ENCODE results near the gene CTCFL.

CTCFL gene

GRCh38 chr20:57560554-57561355, 35.8 kb upstream of the CTCFL start, which contains the start of gene PCK1:
TSS of gene PCK1 (plus strand) at chr20:57561110. CDS start at chr20:57561412, 302 bp downstream.
- DNase-seq (ENCODE audit: low spot score) = no peak

- no peak for DNase-seq (ENCODE audit: low spot score)
These were observed 35.0 kb upstream of the CTCFL start for GRCh38 chr20:57559658-57560553.

- no peak for DNase-seq (ENCODE audit: low spot score)
These were observed 34.3 kb upstream of the CTCFL start for GRCh38 chr20:57559289-57559634.

GRCh38 chr20:57558614-57559288, 33.8 kb upstream of the CTCFL start:
- no peak for DNase-seq (ENCODE audit: low spot score)

GRCh38 chr20:57557926-57558613, 33.1 kb upstream of the CTCFL start:
- DNase-seq (ENCODE audit: low spot score) = no peak

GRCh38 chr20:57556980-57557274, 32.0 kb upstream of the CTCFL start:
- no peak for DNase-seq (ENCODE audit: low spot score)

GRCh38 chr20:57555457-57556184, 30.7 kb upstream of the CTCFL start:
- no peak for DNase-seq (ENCODE audit: low spot score)

GRCh38 chr20:57553376-57554018, 28.6 kb upstream of the CTCFL start:
- DNase-seq (ENCODE audit: low spot score) = no peak

GRCh38 chr20:57552471-57552870, 27.5 kb upstream of the CTCFL start:
- no peak for DNase-seq (ENCODE audit: low spot score)

- no peak for DNase-seq (ENCODE audit: low spot score)
These were observed 23.5 kb upstream of the CTCFL start for GRCh38 chr20:57548177-57549058.

GRCh38 chr20:57546956-57547649, 22.2 kb upstream of the CTCFL start:
- DNase-seq (ENCODE audit: low spot score) = no peak

GRCh38 chr20:57545927-57546662, 21.2 kb upstream of the CTCFL start:
- DNase-seq (ENCODE audit: low spot score) = no peak

- DNase-seq (ENCODE audit: low spot score) = no peak
These were observed 20.1 kb upstream of the CTCFL start for GRCh38 chr20:57544838-57545564.

- no peak for DNase-seq (ENCODE audit: low spot score)
These were observed 18.8 kb upstream of the CTCFL start for GRCh38 chr20:57543754-57544153.

- DNase-seq (ENCODE audit: low spot score) = no peak
These were observed 16.1 kb upstream of the CTCFL start for GRCh38 chr20:57540890-57541580.

GRCh38 chr20:57539889-57540288, 14.9 kb upstream of the CTCFL start:
- no peak for DNase-seq (ENCODE audit: low spot score)

GRCh38 chr20:57537822-57538221, 12.9 kb upstream of the CTCFL start:
- no peak for DNase-seq (ENCODE audit: low spot score)
